Fibroblast of mammary gland (primary cell): ENCODE measurements around the gene C4orf33.
"Not testable (repeated sequence)": the region's sequence is repeated elsewhere in the genome, so short reads cannot be mapped to it uniquely, and the experiment has no call there.

Source experiments
- DNase-seq: peaks from one replicate; pipeline ENCODE4 v3.0.0-alpha.2; 2010; ENCODE audit warnings: low read depth
- H3K4me3 ChIP-seq: 2 replicates; pipeline ENCODE4 v1.5.1; 2011; ENCODE audit warnings: low read depth, mild to moderate bottlenecking, low read length, moderate library complexity; ENCODE audit not compliant: control insufficient read depth
- CTCF ChIP-seq: conservative IDR thresholded peaks from 2 replicates; pipeline ENCODE4 v1.5.1; 2011; ENCODE audit warnings: low read depth, low read length, inconsistent platforms; ENCODE audit not compliant: control insufficient read depth, insufficient read depth

C4orf33 gene

DNA sequence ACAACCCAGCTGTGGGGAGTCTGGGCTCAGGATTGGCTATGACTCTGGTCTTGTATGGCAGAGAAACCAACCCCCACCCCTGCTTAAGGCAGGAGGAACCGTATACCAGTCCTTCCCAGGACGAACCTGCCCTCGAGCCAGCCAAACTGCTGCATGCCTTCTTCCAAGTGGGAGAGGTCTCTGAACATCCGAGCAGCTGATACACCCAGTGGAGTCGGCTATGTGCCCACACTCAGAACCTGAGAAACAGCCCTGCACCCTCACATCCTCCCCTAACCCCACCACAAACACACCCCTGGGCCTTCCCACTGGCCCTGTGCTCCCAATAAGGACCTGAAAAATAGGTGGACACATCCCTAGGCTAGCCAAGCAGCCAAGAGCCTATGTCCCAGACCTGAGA lies 21.8 kb downstream of the C4orf33 start:
- DNase-seq: no peak
- no peak overlapping the region for H3K4me3 ChIP-seq
- TF ChIP-seq CTCF: no peak

- not testable (repeated sequence) for H3K4me3 ChIP-seq, DNase-seq
Measured at GRCh38 chr4:129126614-129127013, 30.7 kb downstream of the C4orf33 start.

DNA sequence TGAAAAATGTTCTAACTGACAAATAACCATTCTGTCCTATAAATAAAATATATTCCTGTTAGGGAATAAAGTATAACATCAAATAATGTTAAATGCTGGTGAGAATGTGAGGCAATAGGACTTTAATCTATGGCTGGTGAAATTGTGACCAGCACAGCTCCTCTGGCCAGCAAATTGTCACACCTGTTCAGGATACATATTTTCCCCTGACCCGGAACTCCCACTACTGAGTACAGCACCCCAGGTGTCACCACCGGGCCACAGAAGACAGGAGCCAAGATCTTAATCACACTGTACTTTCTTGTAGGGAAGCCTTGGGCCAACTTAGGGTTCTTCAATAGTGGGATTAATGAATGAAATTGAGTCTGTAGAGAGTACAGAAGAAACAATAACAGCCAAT lies 33.2 kb downstream of the C4orf33 start:
- TF ChIP-seq CTCF: no peak
- H3K4me3 ChIP-seq: no peak overlapping the region
- DNase-seq: no peak

- H3K4me3 ChIP-seq: no peak overlapping the region
Measured at GRCh38 chr4:129131343-129131742, 35.4 kb downstream of the C4orf33 start.

GRCh38 chr4:129136433-129136832 lies 40.5 kb downstream of the C4orf33 start:
- no peak for DNase-seq
- no peak for TF ChIP-seq CTCF
- no peak overlapping the region for H3K4me3 ChIP-seq

More at GRCh38 chr4:129131343-129131742, 35.4 kb downstream of the C4orf33 start:
- DNase-seq: no peak
- no peak for TF ChIP-seq CTCF

DNA sequence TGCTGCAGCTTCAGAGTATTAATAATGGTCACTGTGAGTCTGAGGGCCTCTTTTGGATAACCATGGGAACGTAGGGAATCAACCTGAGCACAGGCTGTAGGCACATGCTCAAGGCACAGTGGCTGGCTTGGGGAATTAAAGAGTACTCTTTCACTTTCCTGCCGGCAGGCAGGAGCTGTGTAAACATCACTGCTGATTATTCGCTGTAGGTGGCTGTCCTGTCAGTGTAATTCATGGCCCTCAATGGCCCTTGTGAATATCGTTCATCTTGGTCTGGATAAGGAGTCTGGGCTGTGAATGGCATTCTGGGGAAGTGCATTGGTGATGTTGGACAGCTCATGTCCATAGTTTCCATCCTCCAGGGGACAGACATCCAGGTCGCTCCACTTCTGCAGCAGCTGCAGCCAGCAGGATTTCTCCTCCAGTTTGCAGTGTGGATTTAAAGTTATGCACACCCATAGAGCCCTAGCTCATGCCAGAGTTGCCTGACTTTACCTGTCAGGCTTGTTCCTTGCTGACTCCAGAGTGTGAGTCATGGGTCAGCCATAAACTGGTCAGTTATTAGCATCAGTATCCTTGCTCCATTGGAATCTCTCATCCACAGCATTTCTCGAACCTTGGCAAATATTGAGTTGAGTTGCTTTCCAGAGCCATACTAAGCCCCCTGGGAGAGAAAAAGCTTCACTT lies 43.0 kb downstream of the C4orf33 start:
- no peak overlapping the region for H3K4me3 ChIP-seq
- no peak for DNase-seq
- no peak for TF ChIP-seq CTCF

GRCh38 chr4:129140521-129140920 lies 44.6 kb downstream of the C4orf33 start:
- peak; percentile 5 for DNase-seq
- TF ChIP-seq CTCF: peak; percentile 20
- H3K4me3 ChIP-seq: no peak overlapping the region
